GM12878 (cell line): Measurements from ENCODE around the gene KIF2A. TPM values are rescaled to one million over a fixed set of nuclear protein-coding genes. Genes with fewer than 3 reads are reported as not detected.

Experiments used
- ATAC-seq: fragments of 200-7000 bp; cut with Tn5 transposase; 3 replicates; pipeline ENCODE4 v1.9.1; 2020; ENCODE audit warnings: mild to moderate bottlenecking, moderate library complexity
- BruUV-seq: library from RNA; stranded (reverse); fragments of 400-500 nt; replicated peaks from 2 replicates; lab custom pipeline; 2021; lab: Mats Ljungman, UMichigan
- CTCF ChIA-PET: fragments of 300-600 bp; sonication (Branson Sonifier 250); formaldehyde crosslinking; extraction: SDS; loops from one replicate; lab custom pipeline; 2021; ENCODE audit warnings: inconsistent platforms; lab: Yijun Ruan, JAX
- POLR2A ChIA-PET: fragments of 350-600 bp; formaldehyde crosslinking; extraction: SDS; loops from one replicate; lab custom pipeline; 2021; ENCODE audit warnings: inconsistent platforms; lab: Charles Lee
- RAD21 ChIA-PET: fragments of 300-600 bp; sonication (Branson Sonifier 250); formaldehyde crosslinking; loops from one replicate; lab custom pipeline; 2023; ENCODE audit warnings: antibody characterized with exemption; ENCODE audit not compliant: unreplicated experiment; lab: Charles Lee
- SMC1A ChIA-PET: fragments of 300-600 bp; sonication (Branson Sonifier 250); formaldehyde crosslinking; loops from one replicate; lab custom pipeline; 2023; ENCODE audit not compliant: unreplicated experiment, uncharacterized antibody; lab: Charles Lee
- DNase-seq: peaks from one replicate; pipeline ENCODE4 v3.0.0-alpha.2; 2011; ENCODE audit warnings: low read depth, low spot score
- FAIRE-seq: peaks from 3 replicates; lab custom pipeline; 2011; peaks lifted over from hg19 to GRCh38; lab: Jason Lieb, UNC
- H2AFZ ChIP-seq: 2 replicates; pipeline ENCODE4 v1.6.0; 2011; ENCODE audit warnings: low read depth, low read length, control low read depth; ENCODE audit not compliant: control insufficient read depth
- H3K27ac ChIP-seq: 2 replicates; pipeline ENCODE4 v1.5.1; 2011; ENCODE audit warnings: control low read depth; ENCODE audit not compliant: control insufficient read depth, insufficient read depth
- H3K27me3 ChIP-seq, 2 experiments: replicated peaks in 1 of 2; 2 replicates each; pipeline versions ENCODE4 v1.6.0 to v1.6.1; 2011; ENCODE audit warnings: low read length in 1 of 2; ENCODE audit not compliant: control insufficient read depth in 2 of 2, insufficient read depth in 2 of 2
- H3K36me3 ChIP-seq, 2 experiments: 2 replicates each; pipeline ENCODE4 v1.5.1; 2011; ENCODE audit warnings: low read length in 1 of 2; ENCODE audit not compliant: control insufficient read depth in 2 of 2, insufficient read depth in 2 of 2
- H3K4me1 ChIP-seq: 2 replicates; pipeline ENCODE4 v1.6.1; 2011; ENCODE audit warnings: mild to moderate bottlenecking, low read length, moderate library complexity, mixed read lengths; ENCODE audit not compliant: control insufficient read depth, insufficient read depth
- H3K4me2 ChIP-seq: 2 replicates; pipeline ENCODE4 v1.6.0; 2011; ENCODE audit warnings: control low read depth; ENCODE audit not compliant: control insufficient read depth, insufficient read depth
- H3K4me3 ChIP-seq: fragments of 200-600 bp; sonication (generic); 2 replicates; pipeline ENCODE4 v1.5.1; 2016
- H3K79me2 ChIP-seq: 2 replicates; pipeline ENCODE4 v1.6.0; 2011; ENCODE audit warnings: low read length; ENCODE audit not compliant: control insufficient read depth, insufficient read depth
- H3K9ac ChIP-seq: 2 replicates; pipeline ENCODE4 v1.8.0; 2011; ENCODE audit warnings: low read length, control low read depth, mixed read lengths; ENCODE audit not compliant: control insufficient read depth, insufficient read depth
- H3K9me3 ChIP-seq: replicated peaks from 3 replicates; pipeline ENCODE4 v1.5.1; 2011; ENCODE audit warnings: mild to moderate bottlenecking, low read length; ENCODE audit not compliant: control insufficient read depth, insufficient read depth
- H4K20me1 ChIP-seq: 2 replicates; pipeline ENCODE4 v1.6.0; 2011; ENCODE audit not compliant: control insufficient read depth, insufficient read depth
- CHD2 ChIP-seq: IDR thresholded peaks from 2 replicates; pipeline ENCODE4 v1.6.1; 2011; ENCODE audit warnings: low read depth, low read length, improper control_type of control experiment, borderline replicate concordance
- ETV6 ChIP-seq, 2 experiments: fragments of 450-650 bp in 1 of 2; IDR thresholded peaks in 1 of 2; conservative IDR thresholded peaks in 1 of 2; 2 replicates each; pipeline ENCODE4 v1.6.1; 2014; ENCODE audit warnings: antibody characterized with exemption in 1 of 2, borderline replicate concordance in 1 of 2, low read depth in 1 of 2, mild to moderate bottlenecking in 1 of 2, moderate library complexity in 1 of 2
- FOXM1 ChIP-seq: IDR thresholded peaks from 2 replicates; pipeline ENCODE4 v1.6.1; 2012; ENCODE audit warnings: low read depth, mild to moderate bottlenecking, inconsistent platforms, low read length, moderate library complexity
- GATAD2B ChIP-seq: fragments of 450-650 bp; conservative IDR thresholded peaks from 2 replicates; pipeline ENCODE4 v1.6.1; 2017; ENCODE audit warnings: low read depth, mild to moderate bottlenecking, moderate library complexity
- IKZF1 ChIP-seq: fragments of 450-650 bp; conservative IDR thresholded peaks from 2 replicates; pipeline ENCODE4 v1.6.1; 2017; ENCODE audit warnings: antibody characterized with exemption, mild to moderate bottlenecking
- IKZF2 ChIP-seq, 2 experiments: fragments of 450-650 bp; IDR thresholded peaks; 2 replicates each; pipeline ENCODE4 v1.6.1; 2017; ENCODE audit warnings: mild to moderate bottlenecking in 2 of 2, moderate library complexity in 2 of 2
- MEF2A ChIP-seq: IDR thresholded peaks from 2 replicates; pipeline ENCODE4 v1.6.1; 2011; ENCODE audit warnings: low read depth, mild to moderate bottlenecking, low read length, moderate library complexity; ENCODE audit not compliant: insufficient read depth
- MEF2B ChIP-seq: fragments of 450-650 bp; IDR thresholded peaks from 2 replicates; pipeline ENCODE4 v1.6.1; 2018; ENCODE audit warnings: mild to moderate bottlenecking, moderate library complexity; ENCODE audit not compliant: partially characterized antibody, poor library complexity, severe bottlenecking
- NBN ChIP-seq: fragments of 450-650 bp; IDR thresholded peaks from 2 replicates; pipeline ENCODE4 v1.6.1; 2016
- PBX3 ChIP-seq: IDR thresholded peaks from 2 replicates; pipeline ENCODE4 v1.6.1; 2011; ENCODE audit warnings: mild to moderate bottlenecking, low read depth, low read length, moderate library complexity; ENCODE audit not compliant: insufficient replicate concordance
- POLR2AphosphoS2 ChIP-seq: IDR thresholded peaks from 2 replicates; pipeline ENCODE4 v1.6.1; 2011; ENCODE audit warnings: low read depth, mild to moderate bottlenecking, low read length, improper control_type of control experiment, moderate library complexity
- POLR2AphosphoS5 ChIP-seq: IDR thresholded peaks from 2 replicates; pipeline ENCODE4 v1.6.1; 2011; ENCODE audit warnings: mild to moderate bottlenecking, low read length, inconsistent platforms
- SMC3 ChIP-seq: IDR thresholded peaks from 2 replicates; pipeline ENCODE4 v1.6.1; 2011; ENCODE audit warnings: low read length, improper control_type of control experiment, borderline replicate concordance
- SP1 ChIP-seq: IDR thresholded peaks from one replicate; pipeline ENCODE4 v1.6.1; 2011; ENCODE audit warnings: low read depth, low read length
- STAT3 ChIP-seq: IDR thresholded peaks from 2 replicates; pipeline ENCODE4 v1.6.1; 2011; ENCODE audit warnings: low read depth, low read length, improper control_type of control experiment
- SUPT20H ChIP-seq: IDR thresholded peaks from 2 replicates; pipeline ENCODE4 v1.6.1; 2011; ENCODE audit warnings: low read depth, mild to moderate bottlenecking, low read length, moderate library complexity, borderline replicate concordance; ENCODE audit not compliant: control insufficient read depth
- TAF1 ChIP-seq: IDR thresholded peaks from 2 replicates; pipeline ENCODE4 v1.6.1; 2011; ENCODE audit warnings: mild to moderate bottlenecking, low read depth, low read length, borderline replicate concordance
- USF1 ChIP-seq: IDR thresholded peaks from 2 replicates; pipeline ENCODE4 v1.6.1; 2011; ENCODE audit warnings: borderline replicate concordance, low read depth, mild to moderate bottlenecking, moderate library complexity, mixed read lengths, low read length; ENCODE audit not compliant: insufficient read depth; ENCODE audit errors: extremely low read length
- USF2 ChIP-seq: IDR thresholded peaks from 2 replicates; pipeline ENCODE4 v1.6.1; 2011; ENCODE audit warnings: low read depth, low read length, improper control_type of control experiment, borderline replicate concordance
- YY1 ChIP-seq: IDR thresholded peaks from 2 replicates; pipeline ENCODE4 v1.6.1; 2011; ENCODE audit warnings: low read depth, mild to moderate bottlenecking, low read length
- WGBS: methylation state at CpG from one replicate; pipeline ENCODE4 v1.1.6; 2016; ENCODE audit warnings: low lambda C conversion rate; ENCODE audit not compliant: insufficient replicate concordance, insufficient coverage; ENCODE audit errors: missing lambda C conversion rate; 5-methylcytosine and 5-hydroxymethylcytosine counted together
- in situ Hi-C: fragments of 300-500 bp; cut with MboI; formaldehyde crosslinking; loops from 9 replicates; pipeline ENCODE4 v1.14.3; 2018; ENCODE audit warnings: mixed read lengths
- intact Hi-C: fragments of 100-400 bp; cut with micrococcal nuclease; formaldehyde crosslinking; loops from one replicate; pipeline ENCODE4 v1.14.2; 2022; ENCODE audit not compliant: unreplicated experiment
- polyA plus RNA-seq, 11 experiments: library from polyadenylated mRNA; depleted of rRNA in 4 of 11; unstranded in 6 of 11; stranded (reverse) in 5 of 11; fragments of >200 nt; fragmentation: Nextera tagmentation in 4 of 11; fragmentation: Illumina TruSeq in 1 of 11; extraction: Ambion mirVana in 4 of 11; extraction: Trizol in 1 of 11; gene quantifications; 1 replicate in 1 of 11; 2 replicates in 10 of 11; pipeline versions ENCODE4 v1.2.1 to v1.2.3, GENCODE V29; 2011 to 2016; ENCODE audit warnings: inconsistent platforms in 2 of 11, missing spikeins in 2 of 11, low read depth in 1 of 11
- total RNA-seq, 4 experiments: library from RNA; depleted of rRNA in 3 of 4; stranded (reverse); fragments of >200 nt in 3 of 4; fragmentation: Illumina TruSeq in 1 of 4; extraction: Trizol in 1 of 4; gene quantifications; 2 replicates each; pipeline versions ENCODE4 v1.2.1 to v1.2.3, GENCODE V29; 2013 to 2021

The KIF2A gene
- total and polyA plus RNA-seq, 10 of the 15 experiments (the other 5 are each of a cell fraction or from before 2014, with no cell fraction given) = 35.9 to 124 (median 80.1) TPM

- no peaks in the 10 kb centered on the region for H3K79me2 ChIP-seq
- in situ Hi-C loops = no loop called here
- WGBS = 48% methylated on average over 2 of the region's 2 CpGs
- no peak for DNase-seq
- ChIA-PET SMC1A (interaction anchor here (0.6 to 1.7 kb wide), 2 partner anchors 24 to 145 kb away, joined by 3 to 7 read pairs; no protein-coding TSS in a partner anchor), POLR2A (no interaction called here), CTCF (interaction anchor here (1.9 kb wide), 1 partner anchor 144 kb away, joined by 7 read pairs; no protein-coding TSS in a partner anchor), RAD21 (no interaction called here)
- no peaks in the 10 kb centered on the region for H4K20me1 ChIP-seq
- no peak overlapping the region for H3K9ac ChIP-seq
- no TSS peak for BruUV-seq
- H2AFZ ChIP-seq = no peak overlapping the region
- H3K4me2 ChIP-seq = no peak overlapping the region
- no peaks in the 10 kb centered on the region; the same call in 2 of the 3 replicates for H3K9me3 ChIP-seq
- ATAC-seq = no peak
- no peak overlapping the region for H3K27ac ChIP-seq
- H3K4me1 ChIP-seq = no peaks in the 10 kb centered on the region
- intact Hi-C loops = no loop called here
- H3K36me3 ChIP-seq = peaks cover 3 to 27% of the 10 kb centered on the region in 2 experiments
- H3K27me3 ChIP-seq = no peaks in the 10 kb centered on the region
- FAIRE-seq = no peak
- H3K4me3 ChIP-seq = no peak overlapping the region
- TF ChIP-seq YY1 = no peak
- no peak for TF ChIP-seq STAT3
- TF ChIP-seq IKZF1 = no peak
- no peak for TF ChIP-seq USF2
- TF ChIP-seq PBX3 = no peak
- no peak for TF ChIP-seq CHD2
- TF ChIP-seq MEF2B = no peak
- TF ChIP-seq SUPT20H = no peak
- no peak for TF ChIP-seq POLR2AphosphoS2
- no peak for TF ChIP-seq GATAD2B
- no peak for TF ChIP-seq IKZF2 (IDR thresholded peaks at IDR 0.05)
- TF ChIP-seq MEF2A = no peak
- TF ChIP-seq USF1 = no peak
- no peak for TF ChIP-seq ETV6 (conservative IDR thresholded peaks at IDR 0.05 in 1 of 2, IDR thresholded peaks at IDR 0.05 in 1 of 2; ENCODE audit: borderline replicate concordance in 1 of 2, low read depth in 1 of 2)
- no peak for TF ChIP-seq FOXM1
- TF ChIP-seq POLR2AphosphoS5 = no peak
- TF ChIP-seq NBN = no peak
- TF ChIP-seq SP1 = no peak
- no peak for TF ChIP-seq TAF1
- TF ChIP-seq SMC3 = no peak
- TF ChIP-seq, all 136 proteins: peak for 0
These were observed 63.0 kb downstream of the KIF2A start for GRCh38 chr5:62369039-62369438.
